Pancreas (tissue), 10 donors: Measurements from ENCODE around the gene CDX1. TPM values are rescaled to one million over a fixed set of nuclear protein-coding genes. Genes with fewer than 3 reads are reported as not detected.

Experiments used
- ATAC-seq, 4 donors: fragments of 200-7000 bp; cut with Tn5 transposase; one replicate each; pipeline versions ENCODE4 v1.8.0 to v1.9.1; 2020; ENCODE audit warnings: mild to moderate bottlenecking in 4 of 4, moderate library complexity in 4 of 4
- DNase-seq, 6 donors: peaks; one replicate each; pipeline ENCODE4 v3.0.0-alpha.2; 2020
- FAIRE-seq: peaks from 2 replicates; lab custom pipeline; 2012; peaks lifted over from hg19 to GRCh38; lab: Jason Lieb, UNC
- H3K27ac ChIP-seq, 4 donors: fragments of 200-600 bp; sonication (generic); 1 replicate in 3 of 4; 2 replicates in 1 of 4; pipeline versions ENCODE4 v1.5.0 to v1.8.0; 2020
- H3K27me3 ChIP-seq, 4 donors: fragments of 200-600 bp; one replicate each; pipeline ENCODE4 v1.8.0; 2021
- H3K36me3 ChIP-seq, 3 donors: fragments of 200-600 bp; sonication (generic) in 1 of 3; one replicate each; pipeline versions ENCODE4 v1.5.0 to v1.8.0; 2020 to 2021
- H3K4me1 ChIP-seq, 3 donors: fragments of 200-600 bp; one replicate each; pipeline ENCODE4 v1.8.0; 2021
- H3K4me3 ChIP-seq, 4 donors: fragments of 200-600 bp; sonication (generic) in 2 of 4; one replicate each; pipeline versions ENCODE4 v1.5.0 to v1.8.0; 2020 to 2021
- H3K9me3 ChIP-seq, 4 donors: fragments of 200-600 bp; one replicate each; pipeline ENCODE4 v1.8.0; 2021
- CTCF ChIP-seq, 4 donors: fragments of 200-600 bp; sonication (generic) in 3 of 4; IDR thresholded peaks; one replicate each; pipeline versions ENCODE4 v1.5.0 to v1.8.0; 2021; ENCODE audit warnings: antibody characterized with exemption in 4 of 4
- WGBS, 2 donors: extraction: QIAGEN DNeasy Blood & Tissue Kit; methylation state at CpG; one replicate each; pipeline ENCODE4 v1.1.7; 2013; 5-methylcytosine and 5-hydroxymethylcytosine counted together
- intact Hi-C, 3 donors: fragments of 100-400 bp; cut with DNase I; formaldehyde crosslinking; loops; one replicate each; pipeline versions ENCODE4 v1.11.1 to v1.14.2; 2022
- polyA plus RNA-seq, 2 donors: library from polyadenylated mRNA; stranded (reverse); fragments of 200-250 nt; gene quantifications; one replicate each; pipeline ENCODE4 v1.2.3, GENCODE V29; 2013
- total RNA-seq, 6 donors: library from RNA; stranded (reverse); fragmentation: NEBNext Ultra II Directional in 4 of 6; extraction: Animal tissue kit (Norgen Biotek cat#: 25700) in 4 of 6; gene quantifications; one replicate each; pipeline versions ENCODE4 v1.2.1 to v1.2.4, GENCODE V29; 2021 to 2023
- donor health status: healthy with polysubstance abuse.
- donor health status: DM: no; HTN: no; CAD: no; lungs with moderate emphysema.
- donor health status: DM: no; HTN: no; CAD: no.
- donor health status: control.
- donor health status: control.
- donor health status: Bipolar disorder and iron deficiency.
- donor health status: DM: yes; HTN: yes; CAD: no.
- donor health status: DM: no; HTN: no; CAD: no.
- donor health status: DM: no; HTN: no; CAD: no.
- donor health status: DM: yes; HTN: yes; CAD: no.

The CDX1 gene
- total and polyA plus RNA-seq, 8 donors = 0.13 to 0.19 (median 0.16) TPM; not detected in 5

- TF ChIP-seq CTCF (IDR thresholded peaks at IDR 0.05) = no peak
- intact Hi-C loops = no loop called here
- Histone ChIP-seq H3K9me3 (no peaks in the 10 kb centered on the region), H3K36me3 (no peaks in the 10 kb centered on the region), H3K27ac (no peak overlapping the region), H3K4me1 (no peaks in the 10 kb centered on the region), H3K27me3 (no peaks in the 10 kb centered on the region), H3K4me3 (no peak overlapping the region)
- WGBS, 2 donors = 53 to 55% methylated on average over 1 of the region's 1 CpG
- DNase-seq (no peak), ATAC-seq (no peak), FAIRE-seq (no peak)
Observed at GRCh38 chr5:150175076-150175475, 8.5 kb downstream of the CDX1 start.

GRCh38 chr5:150175536-150175935 is 9.0 kb downstream of the CDX1 start:
- H3K4me3 ChIP-seq = no peak overlapping the region
- intact Hi-C loops = no loop called here
- FAIRE-seq (no peak), DNase-seq (no peak), ATAC-seq (no peak)
- no peak for TF ChIP-seq CTCF (IDR thresholded peaks at IDR 0.05)
- H3K9me3 ChIP-seq = no peaks in the 10 kb centered on the region
- H3K27me3 ChIP-seq = no peaks in the 10 kb centered on the region
- no peaks in the 10 kb centered on the region for H3K4me1 ChIP-seq
- no peaks in the 10 kb centered on the region for H3K36me3 ChIP-seq
- no peak overlapping the region for H3K27ac ChIP-seq
- 82 to 88% methylated on average over 5 of the region's 5 CpGs for WGBS, 2 donors

DNA sequence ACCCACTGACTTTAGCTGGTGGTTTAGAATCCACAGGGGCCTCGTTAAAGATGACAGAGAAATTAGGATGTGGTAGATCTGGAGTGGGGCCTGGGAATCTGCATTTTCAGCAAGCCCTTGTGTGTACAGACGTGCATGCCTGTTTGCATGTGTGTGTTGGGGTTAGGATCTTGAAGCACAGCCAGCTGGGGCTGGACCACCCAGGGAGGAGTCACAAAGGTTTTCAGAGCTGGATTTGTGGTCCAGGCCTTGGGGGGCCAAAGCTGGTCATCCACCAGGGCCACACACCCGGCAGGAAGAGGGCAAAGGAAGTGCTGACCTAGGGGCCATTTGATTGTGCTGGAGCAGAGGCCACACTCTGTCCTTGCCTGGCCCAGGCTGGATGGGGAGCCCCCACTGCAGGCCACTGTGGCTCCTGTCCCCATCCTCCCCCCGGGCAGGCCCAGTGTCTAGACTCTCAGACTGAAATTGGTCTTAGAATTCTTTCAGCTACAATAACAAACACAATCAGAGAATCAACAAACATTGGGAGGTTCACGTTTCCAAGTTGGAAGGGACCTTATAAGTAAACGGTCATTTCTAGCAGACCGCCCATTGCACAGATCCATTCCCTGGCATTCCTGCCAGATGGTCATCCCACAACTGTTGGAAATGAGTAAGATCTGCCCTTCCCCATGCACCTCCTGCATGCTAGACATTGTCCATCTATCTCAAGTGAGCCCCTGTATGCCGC is 10.3 kb downstream of the CDX1 start:
- no peak overlapping the region for H3K27ac ChIP-seq
- no peak overlapping the region for H3K4me3 ChIP-seq
- H3K27me3 ChIP-seq = no peaks in the 10 kb centered on the region
- H3K4me1 ChIP-seq = no peaks in the 10 kb centered on the region
- FAIRE-seq (no peak), ATAC-seq (no peak), DNase-seq (no peak)
- no peaks in the 10 kb centered on the region for H3K36me3 ChIP-seq
- TF ChIP-seq CTCF (IDR thresholded peaks at IDR 0.05) = no peak
- WGBS, 2 donors = 77 to 88% methylated on average over 8 of the region's 8 CpGs
- intact Hi-C loops = no loop called here
- H3K9me3 ChIP-seq = no peaks in the 10 kb centered on the region

DNA sequence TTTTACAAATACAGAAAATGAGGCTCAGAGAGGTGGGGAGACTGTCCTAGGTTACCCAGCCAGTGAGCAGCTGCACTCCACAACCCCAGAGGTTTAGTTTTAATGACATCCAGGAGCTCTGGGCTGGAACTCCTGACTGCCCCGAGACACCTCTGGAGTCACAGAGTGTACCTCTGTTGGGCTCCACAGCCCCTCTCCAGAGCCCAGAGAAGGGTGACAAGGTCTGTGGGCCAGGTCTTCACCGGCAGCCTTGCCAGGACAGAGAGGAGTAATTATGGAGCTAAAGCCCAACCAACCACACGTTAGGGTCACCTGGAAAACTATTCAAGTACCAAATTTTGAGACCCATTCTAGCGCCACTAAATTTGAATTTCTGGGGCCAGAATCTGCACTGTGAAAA is 11.1 kb downstream of the CDX1 start:
- intact Hi-C loops = no loop called here
- H3K9me3 ChIP-seq = no peaks in the 10 kb centered on the region
- FAIRE-seq (no peak), ATAC-seq (no peak), DNase-seq (no peak)
- 71 to 73% methylated on average over 4 of the region's 4 CpGs for WGBS, 2 donors
- H3K36me3 ChIP-seq = no peaks in the 10 kb centered on the region
- H3K4me1 ChIP-seq = no peaks in the 10 kb centered on the region
- no peak for TF ChIP-seq CTCF (IDR thresholded peaks at IDR 0.05)
- no peak overlapping the region for H3K4me3 ChIP-seq
- no peaks in the 10 kb centered on the region for H3K27me3 ChIP-seq
- no peak overlapping the region for H3K27ac ChIP-seq

DNA sequence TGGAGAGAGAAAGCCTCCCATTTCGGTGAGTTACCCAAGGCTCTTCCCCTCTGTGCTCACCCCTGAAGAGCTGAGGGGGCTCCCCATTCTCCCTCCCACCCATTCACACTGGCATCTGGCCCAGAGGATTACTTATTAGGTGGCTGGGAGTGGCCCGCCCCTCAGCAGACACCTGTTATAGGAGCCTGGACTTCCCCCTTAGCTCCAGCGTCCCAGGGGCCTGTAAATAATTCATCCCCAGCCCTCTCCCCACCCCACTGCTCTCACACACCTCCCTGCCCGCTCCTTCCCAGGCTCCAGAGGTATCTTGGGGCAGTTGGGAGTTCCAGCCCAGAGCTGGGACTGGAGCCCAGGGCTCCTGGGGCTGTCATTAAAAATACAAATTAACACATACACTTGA is 11.7 kb downstream of the CDX1 start:
- DNase-seq (no peak), ATAC-seq (peak in 2 of 4 donors; percentile 40 to 75), FAIRE-seq (no peak)
- WGBS, 2 donors = 36 to 49% methylated on average over 4 of the region's 4 CpGs
- no peak overlapping the region for H3K4me3 ChIP-seq
- no peaks in the 10 kb centered on the region for H3K27me3 ChIP-seq
- H3K36me3 ChIP-seq = no peaks in the 10 kb centered on the region
- no peaks in the 10 kb centered on the region for H3K9me3 ChIP-seq
- intact Hi-C loops = no loop called here
- no peak overlapping the region for H3K27ac ChIP-seq
- H3K4me1 ChIP-seq = no peaks in the 10 kb centered on the region
- no peak for TF ChIP-seq CTCF (IDR thresholded peaks at IDR 0.05)
